Panc1 (cell line): Measurements from ENCODE around the gene RFTN1. TPM values are rescaled to one million over a fixed set of nuclear protein-coding genes. Genes with fewer than 3 reads are reported as not detected.

Experiments
- ATAC-seq: fragments of 200-7000 bp; cut with Tn5 transposase; 2 replicates; pipeline ENCODE4 v1.9.1; 2020; ENCODE audit warnings: mild to moderate bottlenecking, moderate library complexity
- BruUV-seq: library from RNA; stranded (reverse); fragments of 400-500 nt; replicated peaks from 2 replicates; lab custom pipeline; 2021; lab: Mats Ljungman, UMichigan
- CTCF ChIA-PET: fragments of 300-600 bp; sonication (Branson Sonifier 250); formaldehyde crosslinking; loops from one replicate; lab custom pipeline; 2022; ENCODE audit warnings: antibody characterized with exemption; lab: Charles Lee
- POLR2A ChIA-PET: fragments of 300-600 bp; sonication (Branson Sonifier 250); formaldehyde crosslinking; loops from one replicate; lab custom pipeline; 2022; ENCODE audit warnings: antibody characterized with exemption; lab: Charles Lee
- DNase-seq: peaks from one replicate; pipeline ENCODE4 v3.0.0-alpha.2; 2010; ENCODE audit warnings: low read depth, low spot score
- H3K27ac ChIP-seq: 2 replicates; pipeline ENCODE4 v1.5.1; 2011; ENCODE audit warnings: mild to moderate bottlenecking, low read length, inconsistent platforms
- H3K27me3 ChIP-seq: fragments of 200-500 bp; sonication (Bioruptor generic); 2 replicates; pipeline ENCODE4 v1.6.0; 2014; ENCODE audit warnings: low read length, inconsistent platforms; ENCODE audit not compliant: control insufficient read depth, insufficient read depth
- H3K36me3 ChIP-seq: fragments of 200-500 bp; sonication (Bioruptor generic); 2 replicates; pipeline ENCODE4 v1.5.1; 2014; ENCODE audit warnings: inconsistent platforms, mild to moderate bottlenecking, low read length, moderate library complexity; ENCODE audit not compliant: control insufficient read depth, insufficient read depth
- H3K4me1 ChIP-seq: 2 replicates; pipeline ENCODE4 v1.5.1; 2011; ENCODE audit warnings: inconsistent platforms, mild to moderate bottlenecking, low read length, moderate library complexity; ENCODE audit not compliant: control insufficient read depth, insufficient read depth
- H3K4me3 ChIP-seq, 2 experiments: 2 replicates each; pipeline ENCODE4 v1.5.1; 2011 to 2012; ENCODE audit warnings: low read depth in 2 of 2, low read length in 2 of 2, mild to moderate bottlenecking in 2 of 2, inconsistent platforms in 1 of 2, moderate library complexity in 1 of 2
- H3K9me3 ChIP-seq: fragments of 200-500 bp; sonication (Bioruptor generic); 2 replicates; pipeline ENCODE4 v1.5.1; 2014; ENCODE audit warnings: low read depth, mild to moderate bottlenecking, inconsistent platforms, low read length, moderate library complexity; ENCODE audit not compliant: control insufficient read depth, insufficient read depth
- CTCF ChIP-seq: fragments of 450-650 bp; IDR thresholded peaks from 2 replicates; pipeline ENCODE4 v1.5.1; 2017; ENCODE audit warnings: mild to moderate bottlenecking
- POLR2AphosphoS5 ChIP-seq: IDR thresholded peaks from 2 replicates; pipeline ENCODE4 v1.6.1; 2012; ENCODE audit warnings: mild to moderate bottlenecking, low read depth, low read length, moderate library complexity
- REST ChIP-seq, 2 experiments: IDR thresholded peaks; 2 replicates each; pipeline ENCODE4 v1.6.1; 2011 to 2012; ENCODE audit warnings: low read depth in 2 of 2, control low read depth in 1 of 2, low read length in 1 of 2, mild to moderate bottlenecking in 1 of 2, moderate library complexity in 1 of 2; ENCODE audit not compliant: insufficient read depth in 1 of 2
- SIN3A ChIP-seq: IDR thresholded peaks from 2 replicates; pipeline ENCODE4 v1.6.1; 2012; ENCODE audit warnings: low read depth, mild to moderate bottlenecking, low read length, moderate library complexity, borderline replicate concordance; ENCODE audit not compliant: insufficient read depth
- TCF7L2 ChIP-seq: IDR thresholded peaks from 2 replicates; pipeline ENCODE4 v1.6.1; 2011; ENCODE audit warnings: mild to moderate bottlenecking, low read depth, low read length, inconsistent platforms
- in situ Hi-C: cut with HindIII; loops from 2 replicates; pipeline ENCODE4 v1.10.0; 2016; ENCODE audit warnings: low sequenced_read_pairs, low pct_unique_long_range_greater_than_20kb
- intact Hi-C: fragments of 100-400 bp; cut with micrococcal nuclease; formaldehyde crosslinking; loops from one replicate; pipeline ENCODE4 v1.10.0; 2022; ENCODE audit not compliant: unreplicated experiment
- total RNA-seq: library from RNA; stranded (reverse); gene quantifications from one replicate; pipeline ENCODE4 v1.2.1, GENCODE V29; 2021; ENCODE audit not compliant: unreplicated experiment

Gene RFTN1
- total RNA-seq, 1 experiment from 2014 or later, result 0.90 TPM

GRCh38 chr3:16551342-16551976 is 38.0 kb upstream of the RFTN1 start:
- TF ChIP-seq REST (IDR thresholded peaks at IDR 0.05; ENCODE audit: insufficient read depth in 1 of 2, low read depth in 2 of 2, low read length in 1 of 2) (no peak), CTCF (no peak), SIN3A (no peak), TCF7L2 (no peak), POLR2AphosphoS5 (no peak)
- no TSS peak for BruUV-seq
- Histone ChIP-seq H3K4me1 (no peaks in the 10 kb centered on the region; the same call in 1 of the 2 replicates), H3K36me3 (no peaks in the 10 kb centered on the region), H3K27ac (peak overlapping the region; percentile 77; the same call in 1 of the 2 replicates), H3K27me3 (no peaks in the 10 kb centered on the region), H3K4me3 (no peak overlapping the region), H3K9me3 (no peaks in the 10 kb centered on the region)
- intact Hi-C loops (loop anchor here (5.0 kb wide), 1 partner anchor 284 kb away; the partner anchor contains the start of gene OXNAD1), in situ Hi-C loops (no loop called here)
- DNase-seq, result no peak
- ChIA-PET CTCF (interaction anchor here (0.7 to 1.3 kb wide), 2 partner anchors 261 to 1003 kb away, joined by 4 to 11 read pairs; no protein-coding TSS in a partner anchor), POLR2A (no interaction called here)
- ATAC-seq, result no peak

GRCh38 chr3:16550676-16551341 is 37.3 kb upstream of the RFTN1 start:
- intact Hi-C loops (loop anchor here (1.0 to 5.0 kb wide), 2 partner anchors 261 to 284 kb away; partner anchors contain the start of gene OXNAD1), in situ Hi-C loops (no loop called here)
- TF ChIP-seq TCF7L2, result no peak
- peak; percentile 76 for TF ChIP-seq CTCF
- no TSS peak for BruUV-seq
- H3K36me3 ChIP-seq, result no peaks in the 10 kb centered on the region
- H3K4me1 ChIP-seq, result no peaks in the 10 kb centered on the region; the same call in 1 of the 2 replicates
- H3K4me3 ChIP-seq, result no peak overlapping the region
- ChIA-PET CTCF (interaction anchor here (0.7 to 1.3 kb wide), 2 partner anchors 261 to 1004 kb away, joined by 4 to 11 read pairs; no protein-coding TSS in a partner anchor), POLR2A (no interaction called here)
- H3K27me3 ChIP-seq, result no peaks in the 10 kb centered on the region
- ATAC-seq, result peak; percentile 85
- DNase-seq, result peak; percentile 71
- H3K27ac ChIP-seq, result peak overlapping the region; percentile 77; the same call in 1 of the 2 replicates
- no peaks in the 10 kb centered on the region for H3K9me3 ChIP-seq
